SU-DHL-6 (cell line): Measurements from ENCODE around the gene GPR63.

Source experiments
- EZH2phosphoT487 ChIP-seq: fragments of 200-600 bp; sonication (generic), shearing (Covaris generic); conservative IDR thresholded peaks from 2 replicates; pipeline ENCODE4 v1.6.1; 2018; ENCODE audit warnings: mild to moderate bottlenecking, antibody characterized with exemption, low read length, moderate library complexity, mixed read lengths
- TF ChIP-seq, protein P1 (sequence below): fragments of 200-600 bp; sonication (generic); IDR thresholded peaks from one replicate; pipeline ENCODE4 v1.5.1; 2017; ENCODE audit warnings: antibody characterized with exemption, mild to moderate bottlenecking, low read length, moderate library complexity; ENCODE audit not compliant: insufficient read depth, poor library complexity, severe bottlenecking

- TF ChIP-seq, protein P1, sequence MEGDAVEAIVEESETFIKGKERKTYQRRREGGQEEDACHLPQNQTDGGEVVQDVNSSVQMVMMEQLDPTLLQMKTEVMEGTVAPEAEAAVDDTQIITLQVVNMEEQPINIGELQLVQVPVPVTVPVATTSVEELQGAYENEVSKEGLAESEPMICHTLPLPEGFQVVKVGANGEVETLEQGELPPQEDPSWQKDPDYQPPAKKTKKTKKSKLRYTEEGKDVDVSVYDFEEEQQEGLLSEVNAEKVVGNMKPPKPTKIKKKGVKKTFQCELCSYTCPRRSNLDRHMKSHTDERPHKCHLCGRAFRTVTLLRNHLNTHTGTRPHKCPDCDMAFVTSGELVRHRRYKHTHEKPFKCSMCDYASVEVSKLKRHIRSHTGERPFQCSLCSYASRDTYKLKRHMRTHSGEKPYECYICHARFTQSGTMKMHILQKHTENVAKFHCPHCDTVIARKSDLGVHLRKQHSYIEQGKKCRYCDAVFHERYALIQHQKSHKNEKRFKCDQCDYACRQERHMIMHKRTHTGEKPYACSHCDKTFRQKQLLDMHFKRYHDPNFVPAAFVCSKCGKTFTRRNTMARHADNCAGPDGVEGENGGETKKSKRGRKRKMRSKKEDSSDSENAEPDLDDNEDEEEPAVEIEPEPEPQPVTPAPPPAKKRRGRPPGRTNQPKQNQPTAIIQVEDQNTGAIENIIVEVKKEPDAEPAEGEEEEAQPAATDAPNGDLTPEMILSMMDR: no peak
- TF ChIP-seq EZH2phosphoT487: no peak
These were observed 15.8 kb upstream of the GPR63 start for GRCh38 chr6:96853083-96853482.
